Kidney tubule cell (primary cell): ENCODE measurements around the gene SPATA33.
"Not testable (repeated sequence)": the region's sequence is repeated elsewhere in the genome, so short reads cannot be mapped to it uniquely, and the experiment has no call there.

Source experiments
- DNase-seq: peaks from one replicate; pipeline ENCODE4 v3.0.0-alpha.2; 2018; ENCODE audit warnings: low spot score

The SPATA33 gene

DNA sequence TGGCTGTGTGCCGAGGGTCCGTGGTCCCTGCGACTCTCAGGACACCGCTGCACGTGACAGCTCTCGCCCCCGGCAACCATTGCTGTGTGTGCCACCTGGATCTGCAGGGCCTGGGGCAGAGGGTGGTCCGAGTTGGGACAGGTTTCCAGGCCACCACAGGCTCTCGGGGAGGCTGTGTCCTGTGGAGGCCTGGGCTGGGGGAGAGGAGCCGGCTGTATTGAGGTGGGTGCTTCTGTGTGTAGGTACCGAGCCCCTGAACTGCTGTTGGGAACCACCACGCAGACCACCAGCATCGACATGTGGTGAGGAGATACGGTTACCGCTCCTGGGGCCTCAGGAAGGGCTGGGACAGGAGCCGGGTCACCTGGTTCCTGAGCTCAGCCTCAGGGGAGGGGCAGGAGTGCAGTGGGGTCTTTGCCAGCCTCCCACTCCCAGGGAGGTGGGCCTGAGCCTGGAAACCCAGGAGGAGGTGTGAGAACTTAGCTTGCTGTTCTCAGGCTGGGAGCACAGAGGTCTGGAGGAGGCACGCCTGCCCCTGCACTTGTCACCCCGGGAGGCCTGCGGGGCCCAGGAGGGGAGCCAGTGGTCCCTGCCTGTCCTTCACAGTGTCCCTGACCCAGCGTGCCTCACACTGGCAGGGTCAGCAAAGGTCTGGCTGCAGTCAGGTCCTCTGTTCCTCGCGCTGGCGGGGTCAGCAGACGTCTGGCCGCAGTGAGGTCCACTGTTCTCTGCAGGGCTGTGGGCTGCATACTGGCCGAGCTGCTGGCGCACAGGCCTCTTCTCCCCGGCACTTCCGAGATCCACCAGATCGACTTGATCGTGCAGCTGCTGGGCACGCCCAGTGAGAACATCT is 36.5 kb downstream of the SPATA33 start:
- no peak for DNase-seq

DNA sequence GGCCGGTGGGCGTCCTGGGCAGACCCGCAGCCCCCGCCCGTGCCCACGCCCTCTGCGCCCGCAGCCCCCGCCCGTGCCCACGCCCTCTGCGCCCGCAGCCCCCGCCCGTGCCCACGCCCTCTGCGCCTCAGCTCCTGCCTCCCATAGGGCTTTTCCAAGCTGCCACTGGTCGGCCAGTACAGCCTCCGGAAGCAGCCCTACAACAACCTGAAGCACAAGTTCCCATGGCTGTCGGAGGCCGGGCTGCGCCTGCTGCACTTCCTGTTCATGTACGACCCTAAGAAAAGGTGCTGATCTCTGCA is 37.1 kb downstream of the SPATA33 start:
- not testable (repeated sequence) for DNase-seq

DNA sequence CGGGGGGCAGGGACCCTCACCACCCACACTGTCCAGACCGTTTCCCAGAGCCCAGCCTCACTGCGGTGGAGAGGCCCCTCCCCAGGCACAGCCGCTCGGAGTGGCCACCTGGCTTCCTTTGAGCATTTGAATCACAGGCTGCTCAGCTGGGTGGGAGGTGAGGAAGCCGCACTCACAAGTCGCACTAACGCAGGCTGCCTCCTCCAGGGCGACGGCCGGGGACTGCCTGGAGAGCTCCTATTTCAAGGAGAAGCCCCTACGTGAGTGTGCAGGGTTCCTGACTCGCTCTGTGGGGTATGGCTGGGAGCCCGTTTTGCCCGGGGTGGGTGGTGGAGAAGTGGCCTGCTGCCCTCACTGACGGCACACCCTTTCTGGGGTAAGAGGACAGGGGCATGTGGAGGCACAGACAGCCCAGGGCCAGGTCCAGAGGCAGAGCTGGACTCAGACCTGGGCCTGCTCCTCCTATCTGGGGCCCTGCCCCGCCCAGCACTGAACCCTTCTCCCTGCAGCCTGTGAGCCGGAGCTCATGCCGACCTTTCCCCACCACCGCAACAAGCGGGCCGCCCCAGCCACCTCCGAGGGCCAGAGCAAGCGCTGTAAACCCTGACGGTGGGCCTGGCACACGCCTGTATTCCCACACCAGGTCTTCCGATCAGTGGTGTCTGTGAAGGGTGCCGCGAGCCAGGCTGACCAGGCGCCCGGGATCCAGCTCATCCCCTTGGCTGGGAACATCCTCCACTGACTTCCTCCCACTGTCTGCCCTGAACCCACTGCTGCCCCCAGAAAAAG is 37.6 kb downstream of the SPATA33 start:
- DNase-seq: no peak

DNA sequence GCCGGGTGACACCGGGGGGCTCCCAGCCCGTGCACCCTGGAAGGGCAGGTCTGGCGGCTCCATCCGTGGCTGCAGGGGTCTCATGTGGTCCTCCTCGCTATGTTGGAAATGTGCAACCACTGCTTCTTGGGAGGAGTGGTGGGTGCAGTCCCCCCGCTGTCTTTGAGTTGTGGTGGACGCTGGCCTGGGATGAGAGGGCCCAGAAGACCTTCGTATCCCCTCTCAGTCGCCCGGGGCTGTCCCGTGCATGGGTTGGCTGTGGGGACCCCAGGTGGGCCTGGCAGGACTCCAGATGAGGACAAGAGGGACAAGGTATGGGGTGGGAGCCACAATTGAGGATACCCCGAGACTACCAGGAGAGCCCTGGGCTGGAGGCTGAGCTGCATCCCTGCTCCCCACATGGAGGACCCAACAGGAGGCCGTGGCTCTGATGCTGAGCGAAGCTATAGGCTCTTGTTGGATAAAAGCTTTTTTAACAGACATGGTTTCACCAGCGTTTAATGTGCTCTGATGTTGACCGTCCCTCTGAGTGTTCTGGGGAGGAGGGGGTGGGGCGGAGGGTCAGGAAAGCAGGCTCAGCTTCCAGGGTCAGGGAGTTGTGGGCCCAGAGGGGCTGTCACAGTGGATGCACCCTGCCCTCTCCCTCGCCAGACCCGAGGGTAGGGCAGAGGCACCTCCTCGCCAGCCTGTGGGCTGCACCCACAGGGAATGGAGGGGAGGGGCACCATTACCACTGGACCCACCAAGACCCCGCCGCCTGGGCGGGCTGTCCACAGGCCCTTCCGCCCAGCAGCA is 38.4 kb downstream of the SPATA33 start:
- no peak for DNase-seq

DNA sequence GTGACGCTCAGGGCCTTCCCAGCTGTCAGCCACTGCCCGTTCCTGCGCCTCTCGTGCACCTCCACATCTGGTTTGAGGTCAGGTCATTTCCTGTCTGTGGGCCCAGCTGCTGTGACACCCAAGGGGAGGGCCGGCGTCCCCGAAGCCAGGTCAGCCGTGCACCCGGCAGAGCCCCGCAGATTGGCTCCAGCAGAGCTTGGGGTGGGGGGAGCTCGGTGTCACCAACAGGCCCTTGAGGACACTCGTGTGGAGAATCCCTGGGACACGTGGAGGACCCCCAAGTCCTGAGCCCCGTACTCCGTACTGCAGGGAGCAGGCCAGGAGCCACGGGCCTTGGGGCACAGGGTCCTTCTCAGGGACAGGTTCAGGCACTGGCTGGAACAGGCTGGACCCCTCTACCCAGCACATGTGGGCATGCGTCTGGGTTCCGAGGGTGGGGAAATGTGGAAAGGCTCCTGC is 39.1 kb downstream of the SPATA33 start:
- DNase-seq: no peak

DNA sequence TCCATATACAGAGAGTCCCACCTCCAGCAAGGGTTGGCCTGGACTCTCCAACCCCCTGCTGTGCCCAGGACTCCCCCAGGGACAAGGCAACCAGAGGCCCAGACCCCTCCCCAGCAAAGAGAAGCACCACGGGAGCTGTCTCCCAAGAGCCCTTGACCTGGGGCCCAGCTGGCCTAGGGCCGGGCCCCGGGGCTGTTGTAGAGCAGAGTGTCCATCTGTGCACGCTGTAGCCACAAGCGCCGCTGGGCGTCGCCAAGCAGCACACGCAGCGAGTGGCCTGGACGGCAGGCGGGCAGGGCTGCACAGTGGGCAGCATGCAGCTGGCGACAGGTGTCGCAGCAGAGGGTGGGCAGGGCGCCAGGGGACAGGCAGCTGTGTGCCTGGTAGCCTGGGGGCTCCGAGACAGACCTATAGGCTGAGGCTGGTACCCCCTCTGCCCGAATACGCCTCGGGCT is 39.6 kb downstream of the SPATA33 start:
- DNase-seq: no peak

DNA sequence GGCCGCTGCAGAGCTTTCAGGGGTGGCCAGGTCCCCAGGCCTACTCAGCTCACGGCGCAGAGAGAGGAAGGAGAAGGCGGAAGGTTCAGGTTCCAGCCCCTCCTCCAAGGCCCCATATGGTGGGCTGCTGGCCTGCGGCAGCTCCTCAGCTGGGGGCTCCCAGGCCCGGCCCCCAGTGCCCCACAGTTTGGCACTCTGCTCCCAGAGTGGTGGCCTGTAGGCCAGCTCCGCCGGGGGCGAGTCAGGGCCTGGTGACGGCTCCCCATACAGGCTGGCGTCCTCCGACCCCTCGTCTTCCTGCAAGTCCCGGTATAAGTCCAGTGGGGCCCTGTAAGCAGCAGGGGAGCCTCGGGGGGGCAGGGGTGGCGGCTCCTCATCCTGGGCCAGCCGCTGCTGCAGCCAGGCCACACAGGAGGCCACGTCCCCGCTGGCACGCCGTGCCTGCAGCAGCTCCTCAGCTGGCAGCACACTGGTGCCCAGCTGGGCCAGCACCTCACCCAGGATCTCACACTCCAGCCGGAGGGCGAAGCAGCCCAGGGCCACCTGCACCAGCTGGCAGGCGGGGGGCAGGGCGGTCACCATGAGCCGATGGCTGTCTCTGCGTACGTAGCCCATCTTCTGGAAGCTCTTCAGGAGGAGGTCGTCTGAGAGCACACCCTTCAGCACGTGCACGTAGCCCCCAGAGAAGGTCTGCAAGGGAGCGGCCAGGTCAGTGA is 40.1 kb downstream of the SPATA33 start:
- no peak for DNase-seq

DNA sequence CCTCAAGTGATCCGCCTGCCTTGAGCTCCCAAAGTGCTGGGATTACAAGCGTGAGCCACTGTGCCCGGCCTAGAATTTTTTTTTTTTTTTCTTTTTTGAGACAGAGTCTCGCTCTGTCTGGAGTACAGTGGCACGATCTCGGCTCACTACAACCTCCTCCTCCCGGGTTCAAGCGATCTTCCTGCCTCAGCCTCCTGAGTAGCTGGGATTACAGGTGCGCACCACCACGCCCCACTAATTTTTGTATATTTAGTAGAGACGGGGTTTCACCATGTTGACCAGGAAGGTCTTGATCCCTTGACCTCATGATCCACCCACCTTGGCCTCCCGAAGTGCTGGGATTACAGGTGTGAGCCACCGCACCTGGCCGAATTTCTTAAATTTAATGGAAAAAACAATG is 41.1 kb downstream of the SPATA33 start:
- DNase-seq: not testable (repeated sequence)

DNA sequence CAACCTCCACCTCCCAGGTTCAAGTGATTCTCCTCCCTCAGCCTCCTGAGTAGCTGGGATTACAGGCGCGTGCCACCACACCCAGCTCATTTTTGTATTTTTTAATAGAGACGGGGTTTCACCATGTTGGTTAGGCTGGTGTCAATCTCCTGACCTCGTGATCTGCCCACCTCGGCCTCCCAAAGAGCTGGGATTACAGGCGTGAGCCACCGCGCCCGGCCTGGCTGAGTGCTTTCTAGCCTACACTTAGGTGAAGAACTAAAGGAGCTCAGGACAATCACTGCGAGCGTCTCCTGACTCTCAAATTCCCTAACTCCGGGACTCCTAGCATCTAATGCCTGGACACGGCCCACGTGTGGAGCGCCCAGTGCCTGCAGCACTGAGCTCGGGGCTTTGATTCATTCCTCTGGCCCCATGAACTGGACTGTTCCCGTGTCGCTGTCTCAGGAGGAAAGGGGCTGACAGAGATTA is 42.0 kb downstream of the SPATA33 start:
- not testable (repeated sequence) for DNase-seq

DNA sequence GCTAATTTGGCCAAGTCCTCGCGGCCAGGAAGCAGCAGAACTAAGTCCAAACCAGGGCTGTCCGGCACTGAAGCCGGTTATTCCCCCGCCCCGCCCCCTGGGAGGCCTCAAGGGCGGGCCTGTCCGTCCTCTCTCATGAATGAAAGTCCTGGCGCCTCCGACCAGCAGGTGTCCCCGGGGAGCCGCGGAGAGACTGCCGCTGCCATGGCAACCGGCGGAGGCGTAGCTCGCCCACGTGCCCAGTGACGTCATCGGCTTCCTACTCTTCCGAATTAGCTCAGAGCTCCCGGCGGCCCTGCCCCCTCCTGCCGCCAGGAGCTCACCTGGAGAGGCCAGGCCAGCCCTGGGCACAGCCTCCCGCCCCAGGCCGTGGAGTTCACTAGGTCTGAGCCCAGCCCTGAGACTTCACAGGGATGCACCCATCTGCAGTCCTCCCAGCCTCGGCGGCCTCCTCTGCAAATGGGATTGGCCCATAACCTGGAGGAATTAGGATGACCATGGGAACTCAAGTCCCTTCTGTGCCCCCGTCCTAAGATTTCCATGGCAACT is 42.5 kb downstream of the SPATA33 start:
- peak; percentile 100 for DNase-seq

DNA sequence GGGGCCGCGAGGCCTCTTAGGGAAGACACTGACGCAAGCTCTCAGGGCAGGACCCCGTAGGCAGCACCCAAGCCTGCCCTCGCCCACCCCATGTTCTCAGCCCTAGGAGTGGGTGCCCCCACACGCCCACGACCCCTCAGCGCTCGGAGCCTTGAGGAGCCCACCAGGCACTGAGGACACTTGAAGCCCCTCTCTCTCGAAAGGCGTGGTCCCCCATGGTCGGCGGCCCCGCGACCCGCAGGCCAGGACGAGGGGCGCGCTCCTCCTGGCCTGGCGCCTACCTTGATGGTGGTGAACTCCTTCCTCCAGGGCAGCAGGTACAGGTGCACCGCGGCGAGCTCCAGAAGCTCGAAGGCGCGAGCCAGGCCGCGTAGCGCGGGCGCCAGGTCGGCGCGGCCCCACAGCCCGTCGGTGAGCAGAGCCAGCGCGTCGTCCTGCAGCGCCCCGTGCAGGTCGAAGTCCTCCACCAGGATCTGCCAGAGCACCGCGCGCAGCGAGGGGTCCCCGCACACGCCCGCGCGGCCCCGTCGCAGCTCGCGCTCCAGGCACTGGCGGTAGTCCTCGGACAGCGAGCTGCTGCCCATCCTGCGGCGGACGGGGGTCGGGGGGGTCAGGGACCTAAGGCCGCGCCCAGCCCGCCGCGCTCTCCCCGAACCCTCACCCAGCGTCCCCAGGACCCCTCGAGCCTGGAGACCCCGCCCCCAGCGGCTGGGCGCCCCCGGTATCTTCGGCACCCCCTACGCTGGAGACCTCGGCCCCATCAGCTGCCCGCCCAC is 43.2 kb downstream of the SPATA33 start:
- DNase-seq: peak; percentile 71

DNA sequence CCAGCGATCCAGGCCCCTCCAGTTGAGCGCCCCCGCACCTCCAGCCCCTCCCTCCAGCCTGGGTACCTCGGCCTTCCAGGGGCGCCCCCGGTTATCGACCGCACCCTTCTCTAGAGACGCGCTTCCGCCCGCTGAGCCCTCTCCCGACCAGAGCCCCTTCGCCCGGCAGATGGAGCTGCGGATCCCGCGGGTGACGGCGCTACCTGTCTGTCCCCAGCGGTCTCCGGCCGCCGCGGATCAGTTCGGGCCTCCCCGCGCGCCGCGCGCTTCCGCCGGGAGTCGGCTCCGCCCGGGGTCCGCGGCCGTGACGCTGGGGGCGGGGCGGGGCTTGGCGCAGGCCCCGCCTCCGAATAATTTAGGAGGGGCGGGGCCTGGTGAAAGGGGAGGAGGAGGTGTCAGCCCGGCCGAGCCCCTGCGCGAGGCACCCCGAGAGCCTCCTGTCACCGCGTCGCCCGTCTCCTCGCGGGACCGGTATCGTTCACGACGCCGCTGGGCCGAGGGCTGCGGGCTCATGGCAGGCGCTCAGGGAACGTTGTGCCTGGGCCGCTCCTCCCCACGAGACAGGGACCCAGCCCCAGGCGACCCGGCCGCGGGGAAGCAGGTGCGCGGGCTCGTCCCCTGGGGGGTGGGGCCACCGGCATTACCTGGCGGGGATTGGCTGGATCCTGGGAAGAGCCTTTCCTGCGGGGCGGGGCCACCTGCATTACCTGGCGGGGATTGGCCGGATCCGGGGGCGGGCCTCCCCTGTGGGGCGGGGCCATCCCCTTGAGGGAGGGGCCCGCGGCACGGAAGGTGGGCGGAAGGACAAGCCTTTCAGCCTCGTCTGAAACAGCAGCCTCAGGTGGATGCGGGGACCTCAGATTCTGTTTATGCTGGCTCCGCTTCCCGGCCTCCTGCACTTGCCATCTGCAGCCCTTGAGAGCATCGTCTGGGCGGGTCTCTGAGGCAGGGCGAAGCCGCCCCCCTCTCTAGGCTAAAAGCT is 44.1 kb downstream of the SPATA33 start, which contains the start of gene SPATA2L:
TSS of gene SPATA2L (minus strand) at position 281 of the 982 bp plus-strand sequence. CDS start 473 bp downstream, outside the sequence.
- peak; percentile 96 for DNase-seq

DNA sequence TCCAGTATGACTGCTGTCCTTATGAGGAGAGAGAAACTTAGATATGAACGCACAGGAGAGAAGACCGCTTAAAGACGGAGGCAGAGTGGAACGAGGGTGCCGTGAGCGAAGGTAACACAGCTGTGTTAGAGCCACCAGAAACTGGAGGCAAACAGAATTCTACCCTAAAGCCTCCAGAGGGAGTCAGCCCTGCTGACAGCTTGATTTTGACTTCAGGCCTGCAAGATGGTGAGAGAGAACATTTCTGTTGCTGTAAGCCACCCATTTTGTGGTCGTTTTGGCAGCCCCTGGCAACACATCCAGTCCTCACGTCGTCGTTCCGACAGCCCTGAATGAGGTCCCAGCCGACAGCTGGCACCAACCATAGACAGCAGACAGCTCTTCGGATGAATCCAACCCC is 46.6 kb downstream of the SPATA33 start:
- DNase-seq: no peak

DNA sequence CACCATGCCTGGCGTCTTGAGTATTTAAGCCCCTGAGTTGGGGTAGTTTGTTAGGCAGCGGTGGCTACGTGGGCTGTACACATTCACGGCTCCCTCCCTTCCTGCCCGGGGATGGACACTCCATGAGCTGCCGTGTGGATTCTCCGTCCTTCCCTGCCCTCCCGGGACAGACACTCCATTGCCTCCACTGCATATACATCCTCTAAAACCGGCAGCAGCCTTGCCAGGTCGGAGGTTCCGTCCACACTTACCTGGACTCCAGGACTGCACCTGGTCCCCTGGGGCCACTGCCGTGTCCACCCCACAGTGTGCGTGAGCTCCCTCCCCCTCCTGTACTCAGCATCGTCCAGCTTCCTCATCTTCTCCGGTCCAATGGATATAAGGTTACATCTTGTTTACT is 47.4 kb downstream of the SPATA33 start:
- DNase-seq: no peak

DNA sequence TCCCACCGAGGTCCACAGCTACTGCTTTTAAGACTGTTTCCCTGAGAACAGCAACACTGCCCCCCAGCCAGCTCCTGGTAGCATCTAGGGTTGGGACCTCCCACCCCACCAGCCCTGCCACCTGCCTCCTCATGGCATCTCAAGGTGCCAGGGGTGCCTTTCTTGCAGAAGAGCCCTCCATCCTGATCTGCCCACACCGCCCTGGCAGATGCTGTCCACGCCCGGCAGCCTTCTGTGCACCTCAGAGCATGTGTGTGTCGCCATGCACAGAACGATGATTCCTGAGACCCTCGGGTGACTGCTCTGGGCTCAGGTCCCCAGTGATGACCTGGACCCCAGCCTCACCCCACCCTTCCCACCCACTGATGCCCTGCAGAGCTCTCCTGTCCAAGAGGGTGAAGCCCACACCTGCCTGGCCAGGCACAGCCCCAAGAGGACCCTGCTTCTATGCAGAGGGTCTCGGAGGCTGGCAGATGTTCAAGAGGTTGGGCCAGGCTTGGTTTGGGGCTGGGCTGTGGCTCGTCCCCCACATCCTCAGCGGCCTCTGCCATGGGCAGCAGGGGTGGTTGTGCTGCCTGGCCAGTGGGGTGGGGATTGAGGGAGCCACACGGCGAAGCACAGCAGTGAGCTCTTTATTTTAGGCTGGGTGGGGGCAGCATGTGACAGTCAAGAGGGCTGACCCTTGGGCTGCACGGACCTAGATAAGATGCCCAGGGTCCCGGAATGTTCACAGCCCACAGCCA is 49.1 kb downstream of the SPATA33 start:
- DNase-seq: no peak

DNA sequence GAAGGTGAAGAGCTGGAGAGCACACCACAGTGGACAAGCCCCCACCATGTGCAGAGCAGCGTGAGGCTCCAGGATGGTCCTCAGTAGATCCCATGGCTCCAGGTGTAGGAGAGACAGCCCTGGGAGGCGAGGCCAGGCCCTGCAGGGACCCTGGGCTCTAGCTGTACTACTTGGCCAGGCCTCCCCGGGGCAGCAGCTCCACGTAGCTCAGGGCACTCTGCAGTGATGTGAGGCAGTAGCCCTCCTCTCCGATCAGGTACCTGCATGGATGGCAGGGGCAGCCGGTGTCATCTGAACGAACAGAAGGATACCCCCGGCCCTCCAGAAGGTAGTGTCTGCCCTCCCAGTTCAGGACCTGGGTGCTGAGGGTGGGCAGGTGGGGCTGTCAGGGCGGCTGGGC is 50.1 kb downstream of the SPATA33 start:
- no peak for DNase-seq

DNA sequence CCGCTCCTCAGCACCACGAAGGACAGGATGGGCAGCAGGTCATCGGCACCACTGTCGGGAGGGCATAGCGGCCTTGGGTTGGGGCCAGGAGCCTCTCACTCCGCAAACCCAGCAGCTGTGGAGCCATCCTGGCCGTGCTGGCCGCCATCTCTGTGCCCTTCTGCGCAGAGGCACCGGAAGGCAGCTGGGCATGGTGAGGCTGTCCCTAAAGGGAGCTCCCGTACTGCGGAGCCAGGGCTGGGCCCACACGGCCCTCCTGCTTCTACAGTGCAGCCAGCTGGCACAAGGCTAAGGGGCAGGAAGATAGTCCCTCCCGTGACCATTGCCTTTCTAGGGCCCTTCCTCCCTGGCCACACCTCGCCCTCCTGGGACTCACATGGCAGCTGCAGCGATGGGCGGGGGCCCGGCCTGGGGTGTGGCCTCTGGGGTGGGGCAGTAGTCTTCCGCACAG is 50.9 kb downstream of the SPATA33 start:
- DNase-seq: no peak

DNA sequence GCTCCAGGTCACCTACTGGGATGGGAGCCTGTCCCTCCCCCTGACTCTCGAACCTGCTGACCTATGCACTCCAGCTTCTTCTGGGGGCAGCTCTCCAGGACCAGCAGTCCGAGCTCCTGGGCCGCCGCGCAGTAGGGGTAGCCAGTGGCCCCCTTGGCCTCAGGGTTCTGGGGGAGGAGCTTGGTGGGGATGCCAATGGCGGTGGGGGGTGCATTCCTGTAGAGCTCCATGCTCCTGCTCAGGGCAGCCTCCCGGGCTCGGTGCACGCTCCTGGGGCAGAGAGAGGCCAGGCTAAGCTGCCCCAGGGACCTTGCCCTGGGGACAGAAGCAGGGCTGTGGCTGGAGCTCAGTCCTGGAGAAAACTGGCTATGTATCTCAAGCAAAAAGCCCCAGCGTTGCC is 51.5 kb downstream of the SPATA33 start:
- DNase-seq: no peak
